HFF-Myc (cell line): ENCODE measurements around the gene TSPAN17.

Experiments used
- DNase-seq: peaks from one replicate; pipeline ENCODE4 v3.0.0-alpha.2; 2011; ENCODE audit warnings: low read depth; ENCODE audit errors: extremely low read depth
- H3K4me3 ChIP-seq: replicated peaks from 2 replicates; pipeline ENCODE4 v1.5.1; 2011; ENCODE audit warnings: low read depth, mild to moderate bottlenecking, control low read depth, low read length
- TF ChIP-seq, protein P1 (sequence below): IDR thresholded peaks from 2 replicates; pipeline ENCODE4 v1.5.1; 2012; ENCODE audit warnings: mild to moderate bottlenecking, low read depth, low read length, control low read depth; ENCODE audit errors: missing control alignments

Gene TSPAN17

DNA sequence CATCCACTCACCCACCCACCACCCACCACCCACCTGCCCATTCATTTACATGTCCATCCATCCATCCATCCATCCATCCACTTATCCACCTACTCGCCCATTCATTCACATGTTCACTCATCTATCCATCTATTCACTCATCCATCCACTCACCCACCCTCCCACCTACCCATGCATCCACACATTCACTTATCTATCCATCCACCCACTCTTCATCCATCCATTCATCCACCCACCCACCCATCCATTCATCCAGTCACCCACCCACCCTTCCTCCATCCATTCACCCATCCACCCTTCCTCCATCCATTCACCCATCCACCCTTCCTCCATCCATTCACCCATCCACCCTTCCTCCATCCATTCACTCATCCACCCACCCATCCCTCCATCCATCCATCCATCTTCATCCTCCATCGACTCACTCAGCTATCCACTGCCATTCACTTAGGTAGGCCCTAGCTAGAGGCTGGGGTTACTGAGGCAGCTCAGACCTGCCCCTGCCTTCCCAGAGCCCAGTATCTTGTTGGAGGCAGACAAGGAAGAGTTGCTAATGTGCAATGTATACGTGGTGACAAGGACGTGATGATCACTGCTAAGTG is 12.7 kb downstream of the TSPAN17 start:
- no peak for DNase-seq
- TF ChIP-seq, protein P1, sequence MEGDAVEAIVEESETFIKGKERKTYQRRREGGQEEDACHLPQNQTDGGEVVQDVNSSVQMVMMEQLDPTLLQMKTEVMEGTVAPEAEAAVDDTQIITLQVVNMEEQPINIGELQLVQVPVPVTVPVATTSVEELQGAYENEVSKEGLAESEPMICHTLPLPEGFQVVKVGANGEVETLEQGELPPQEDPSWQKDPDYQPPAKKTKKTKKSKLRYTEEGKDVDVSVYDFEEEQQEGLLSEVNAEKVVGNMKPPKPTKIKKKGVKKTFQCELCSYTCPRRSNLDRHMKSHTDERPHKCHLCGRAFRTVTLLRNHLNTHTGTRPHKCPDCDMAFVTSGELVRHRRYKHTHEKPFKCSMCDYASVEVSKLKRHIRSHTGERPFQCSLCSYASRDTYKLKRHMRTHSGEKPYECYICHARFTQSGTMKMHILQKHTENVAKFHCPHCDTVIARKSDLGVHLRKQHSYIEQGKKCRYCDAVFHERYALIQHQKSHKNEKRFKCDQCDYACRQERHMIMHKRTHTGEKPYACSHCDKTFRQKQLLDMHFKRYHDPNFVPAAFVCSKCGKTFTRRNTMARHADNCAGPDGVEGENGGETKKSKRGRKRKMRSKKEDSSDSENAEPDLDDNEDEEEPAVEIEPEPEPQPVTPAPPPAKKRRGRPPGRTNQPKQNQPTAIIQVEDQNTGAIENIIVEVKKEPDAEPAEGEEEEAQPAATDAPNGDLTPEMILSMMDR, result no peak
- no peak overlapping the region for H3K4me3 ChIP-seq

GRCh38 chr5:176660530-176660859 is 13.2 kb downstream of the TSPAN17 start:
- H3K4me3 ChIP-seq, result no peak overlapping the region
- DNase-seq, result no peak
- TF ChIP-seq, protein P1, result no peak

GRCh38 chr5:176660860-176661641 is 13.8 kb downstream of the TSPAN17 start:
- no peak overlapping the region for H3K4me3 ChIP-seq
- TF ChIP-seq, protein P1, result peak; percentile 93
- no peak for DNase-seq

- H3K4me3 ChIP-seq, result no peak overlapping the region
- TF ChIP-seq, protein P1, result no peak
- no peak for DNase-seq
Measured at GRCh38 chr5:176661676-176662075, 14.4 kb downstream of the TSPAN17 start.

DNA sequence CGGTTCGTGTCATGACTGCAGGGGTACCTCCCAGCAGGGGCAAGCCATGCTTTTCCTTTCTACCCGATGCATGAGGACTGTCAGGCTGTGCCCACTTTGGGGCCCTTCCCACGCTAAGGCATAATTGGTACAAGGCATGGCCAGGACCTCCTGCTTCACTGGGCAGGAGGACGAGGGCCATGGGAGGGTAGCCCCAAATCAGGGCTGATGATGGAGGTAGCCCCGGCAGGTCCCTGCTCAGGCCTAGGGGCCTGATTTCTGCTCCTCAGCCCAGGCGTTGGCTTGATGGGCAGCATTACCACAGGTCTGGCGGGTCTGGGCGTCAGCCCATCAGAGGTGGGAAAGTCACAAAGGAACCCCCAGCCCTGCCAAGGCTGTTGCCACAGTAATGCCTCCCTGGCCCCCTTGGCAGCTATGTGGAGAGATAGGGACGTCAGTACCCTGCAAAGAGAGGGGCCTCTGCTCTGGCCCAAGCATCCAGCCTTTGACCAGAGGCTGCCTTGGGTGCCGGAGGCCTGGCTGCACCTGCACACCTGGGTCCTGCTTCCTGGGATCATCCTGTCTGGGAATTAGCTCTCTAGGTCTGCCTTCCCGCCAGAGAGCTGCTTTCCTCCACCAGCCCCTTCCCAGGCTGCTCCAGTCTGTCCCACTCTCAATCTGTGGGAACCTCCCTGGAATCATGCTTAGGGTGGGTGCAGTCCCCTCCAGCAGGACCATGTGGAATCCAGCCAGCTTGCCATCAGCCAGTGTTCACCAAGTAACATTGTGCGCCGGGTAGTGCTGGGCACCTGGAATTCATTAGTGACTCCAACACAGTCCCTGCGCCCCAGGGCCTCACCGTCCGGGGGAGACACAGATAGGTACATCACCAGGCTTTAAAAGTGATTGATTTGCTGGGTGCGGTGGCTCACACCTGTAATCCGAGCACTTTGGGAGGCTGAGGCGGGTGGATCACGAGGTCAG is 15.4 kb downstream of the TSPAN17 start:
- H3K4me3 ChIP-seq, result no peak overlapping the region
- TF ChIP-seq, protein P1, result no peak
- no peak for DNase-seq

- no peak for DNase-seq
- H3K4me3 ChIP-seq, result no peak overlapping the region
- TF ChIP-seq, protein P1, result no peak
Measured at GRCh38 chr5:176663566-176663965, 16.3 kb downstream of the TSPAN17 start.
